ENCODE measurements around the gene ATG4D.

- TF ChIP-seq POLR2AphosphoS5 (IDR thresholded peaks at IDR 0.05; ENCODE audit: borderline replicate concordance, low read depth, low read length) (no peak), EZH2 (IDR thresholded peaks at IDR 0.05) (no peak)
Observed at GRCh38 chr19:10500247-10500592, 43.5 kb upstream of the ATG4D start.
